CD1c-positive myeloid dendritic cell (primary cell): Measurements from ENCODE around the gene RGS7.

Experiments used
- DNase-seq: peaks from one replicate; pipeline ENCODE4 v3.0.0-alpha.2; 2016; ENCODE audit errors: extremely low spot score

RGS7 gene

DNA sequence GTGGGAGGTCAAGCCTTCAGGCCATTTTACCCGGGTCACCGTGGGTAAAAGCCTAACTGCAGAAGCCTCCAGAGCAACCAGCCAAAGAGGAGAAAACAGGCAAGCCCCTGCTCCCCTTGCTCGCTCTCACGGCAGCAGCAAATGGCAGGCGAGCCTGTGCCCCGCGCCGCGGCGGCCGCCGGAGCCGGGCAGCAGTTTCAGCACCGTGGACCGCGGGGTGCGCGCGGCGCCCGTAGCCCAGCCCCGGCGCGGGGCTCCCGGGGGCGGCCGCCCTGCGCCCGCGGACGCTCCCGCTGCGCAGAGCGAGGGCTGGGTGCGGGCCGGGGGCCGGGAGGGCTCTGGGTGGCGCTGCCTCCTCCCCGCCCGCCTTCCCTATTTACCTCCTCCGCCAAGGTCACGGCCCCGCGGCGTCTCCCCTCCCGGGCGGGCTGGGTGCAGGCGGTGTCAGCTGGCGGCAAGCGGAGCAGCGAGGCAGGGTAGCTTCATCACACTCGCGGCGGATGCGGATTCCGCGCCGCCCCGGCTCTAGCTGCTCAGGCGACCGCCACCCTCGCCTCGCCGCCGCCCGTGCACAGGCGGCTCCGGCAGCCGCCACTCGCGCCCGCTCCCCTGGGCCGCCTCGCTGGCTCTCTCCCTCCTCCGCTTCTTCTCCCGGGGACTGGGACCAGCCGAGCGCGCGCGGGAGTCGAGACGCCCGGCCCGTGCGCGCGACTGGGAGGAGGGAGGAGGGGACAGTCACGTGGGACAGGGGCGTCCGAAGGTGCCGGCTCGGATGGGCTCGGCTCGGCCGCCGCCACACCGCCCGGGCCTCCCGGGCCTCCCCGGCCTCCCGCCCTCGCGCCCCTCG, at the start of gene RGS7:
TSS of gene RGS7 (minus strand) at position 687 of the 847 bp plus-strand sequence.
- no peak for DNase-seq

DNA sequence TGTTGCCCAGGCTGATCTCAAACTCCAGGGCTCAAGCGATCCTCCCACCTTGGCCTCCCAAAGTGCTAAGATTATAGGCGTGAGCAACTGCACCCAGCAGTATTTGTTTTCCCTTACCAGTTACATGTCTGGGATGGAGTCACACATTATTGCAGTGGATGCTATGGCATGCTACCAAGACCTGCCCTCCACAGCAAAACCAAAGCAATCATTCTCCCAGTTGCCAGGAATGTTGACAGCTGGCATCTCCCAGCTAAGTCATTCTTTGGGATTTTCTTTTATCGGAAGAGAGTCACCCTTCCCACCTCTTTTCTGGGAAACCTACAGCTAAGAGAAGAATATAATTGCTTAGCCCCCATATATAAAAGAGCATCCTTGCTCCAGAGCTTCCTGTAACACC, 49.4 kb upstream of the RGS7 start:
- no peak for DNase-seq

DNA sequence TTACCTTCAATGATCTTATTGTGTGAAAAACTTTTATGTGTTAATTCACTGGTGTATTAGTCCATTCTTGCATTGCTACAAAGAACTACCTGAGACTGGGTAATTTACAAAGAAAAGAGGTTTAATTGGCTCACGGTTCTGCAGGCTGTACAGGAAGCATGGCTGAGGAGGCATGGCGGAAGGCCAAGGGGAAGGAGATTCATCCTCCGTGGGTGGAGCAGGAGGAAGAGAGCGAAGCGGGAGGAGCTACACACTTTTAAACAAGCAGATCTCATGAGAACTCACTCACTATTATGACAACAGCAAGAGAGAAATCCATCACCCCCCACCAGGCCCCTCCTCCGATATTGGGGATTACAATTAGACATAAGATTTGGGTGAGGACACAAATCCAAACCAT, 44.2 kb upstream of the RGS7 start:
- no peak for DNase-seq

DNA sequence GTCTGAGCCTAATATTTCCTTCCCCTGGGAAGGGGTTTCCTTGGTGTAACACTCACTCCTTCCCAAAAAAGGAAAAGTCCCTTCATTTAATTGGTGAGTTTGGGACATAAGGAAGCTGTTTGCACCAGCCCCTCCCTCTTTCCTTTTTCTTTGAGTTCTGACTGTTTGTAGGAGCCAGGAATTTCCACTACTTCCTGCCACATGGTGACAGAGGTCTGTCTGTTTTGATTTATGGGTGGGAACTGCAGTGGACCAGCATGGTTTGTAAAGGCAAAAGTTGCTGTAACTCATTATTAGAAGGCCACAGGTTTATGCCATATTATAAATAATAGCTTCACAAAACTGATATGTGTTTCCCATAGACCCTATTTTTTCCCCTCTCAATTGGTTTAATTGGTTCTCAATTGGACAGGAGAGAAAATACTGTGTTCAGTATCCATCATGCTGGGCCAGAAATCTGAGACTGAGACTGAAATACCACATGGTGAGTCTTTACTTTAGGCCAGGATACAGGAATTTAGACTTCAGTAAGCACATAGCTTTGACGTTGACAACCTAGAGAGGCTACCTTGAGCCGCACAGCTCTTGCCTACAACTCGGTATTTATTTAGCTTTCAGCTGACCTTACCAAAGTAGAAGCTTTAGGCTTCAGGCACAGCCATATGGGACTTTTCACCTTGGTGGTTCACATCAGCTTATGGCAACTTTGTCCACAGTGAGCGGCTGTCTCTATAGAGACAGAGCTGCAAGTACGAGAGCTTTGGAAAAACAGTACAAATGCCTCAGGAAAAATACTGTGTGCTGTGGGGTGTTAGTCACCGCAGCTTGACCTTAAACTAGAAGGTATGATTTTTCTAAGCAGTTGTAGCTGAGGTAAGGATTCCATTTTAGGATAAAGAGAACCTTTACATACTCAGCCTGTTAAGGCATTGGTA, 40.0 kb upstream of the RGS7 start:
- DNase-seq = no peak

DNA sequence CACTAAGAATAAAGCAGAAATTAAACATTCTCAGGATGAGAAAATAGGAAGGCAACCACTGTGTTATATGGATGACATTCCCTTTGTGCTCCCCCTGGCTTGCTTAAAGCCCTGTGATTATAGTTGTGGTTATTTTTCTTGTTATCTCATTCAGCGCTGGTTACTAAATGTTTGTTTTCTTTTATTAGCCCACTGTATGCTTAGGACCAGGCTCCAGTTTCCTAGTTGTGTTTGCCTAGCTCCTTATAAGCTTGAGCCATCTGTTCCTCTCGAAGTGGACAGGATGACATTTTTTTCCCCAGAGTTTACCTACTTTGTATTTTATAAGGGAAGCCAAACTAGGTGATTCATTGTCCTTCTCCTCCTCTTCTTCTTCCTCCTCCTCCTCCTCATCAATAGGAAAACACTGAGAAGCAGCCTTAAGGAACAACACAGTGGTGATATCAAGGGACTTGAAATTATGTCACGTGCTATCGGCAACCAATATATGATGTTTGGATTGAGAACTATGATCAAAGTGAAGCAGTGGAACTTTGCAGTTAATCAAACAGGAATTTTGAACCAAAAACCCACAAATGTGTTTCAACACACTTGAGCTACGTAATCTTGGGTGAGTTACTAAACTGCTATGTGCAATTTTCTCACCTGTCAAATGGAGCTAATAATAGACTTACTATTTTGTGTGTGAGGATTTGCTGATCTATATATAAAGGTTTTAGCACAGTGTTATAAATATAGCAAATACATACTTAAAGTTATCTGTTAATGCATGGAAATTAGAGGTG, 35.1 kb upstream of the RGS7 start:
- DNase-seq = no peak

DNA sequence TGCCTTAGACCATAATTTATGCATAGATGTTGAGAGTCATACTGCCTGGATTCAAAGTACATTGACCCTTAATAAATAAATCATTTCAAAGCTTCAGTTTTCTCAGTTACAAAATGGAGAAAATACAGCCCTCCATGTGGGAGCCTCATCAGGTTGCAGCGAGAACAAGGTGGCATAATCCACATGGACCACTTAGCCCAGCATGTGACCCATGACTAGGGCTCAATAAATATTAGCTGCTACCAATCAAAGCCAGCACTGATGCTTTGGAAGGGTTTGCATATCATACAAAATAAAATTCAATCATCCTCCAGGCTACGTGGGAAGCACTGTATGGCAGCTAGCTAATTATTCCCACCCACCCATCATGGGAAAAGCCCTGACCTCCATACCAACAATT, 33.5 kb upstream of the RGS7 start:
- DNase-seq = no peak

DNA sequence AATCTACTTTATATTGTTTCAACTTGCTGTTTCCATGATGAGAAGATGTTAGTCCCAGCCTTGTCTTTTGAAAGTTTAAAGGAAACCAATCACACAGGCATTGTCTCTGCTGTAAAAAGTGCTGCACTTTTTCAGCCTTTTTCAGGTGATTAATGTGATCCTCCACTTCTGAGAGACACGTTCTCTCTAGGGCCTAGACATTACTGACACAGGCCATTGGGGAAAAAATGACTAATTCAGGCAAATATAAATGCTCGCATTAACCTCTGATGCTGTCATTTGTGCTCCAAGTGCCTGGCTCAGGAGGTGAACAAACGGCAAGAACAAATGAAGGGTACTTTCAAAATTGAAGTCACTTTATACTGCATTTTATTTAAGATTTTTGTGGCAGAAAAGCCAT, 32.4 kb upstream of the RGS7 start:
- no peak for DNase-seq

DNA sequence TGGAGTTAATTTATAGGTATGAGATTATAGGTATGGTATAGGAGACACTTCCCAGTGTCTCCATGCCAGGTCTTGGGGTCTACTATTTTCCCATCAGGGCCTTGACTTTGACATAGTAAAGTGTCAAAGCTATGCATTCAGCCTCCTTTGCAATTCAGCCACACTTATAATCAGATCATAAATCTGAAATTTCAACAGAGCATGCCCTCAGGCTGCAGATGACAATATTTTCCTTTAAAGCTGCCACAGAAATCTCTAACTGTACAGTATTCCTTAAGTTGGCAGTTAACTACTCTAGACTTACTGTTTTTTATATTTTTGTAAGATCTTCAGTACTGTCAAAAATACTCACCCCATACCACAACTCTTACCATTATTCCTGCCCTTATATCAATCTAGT, 30.2 kb upstream of the RGS7 start:
- no peak for DNase-seq

DNA sequence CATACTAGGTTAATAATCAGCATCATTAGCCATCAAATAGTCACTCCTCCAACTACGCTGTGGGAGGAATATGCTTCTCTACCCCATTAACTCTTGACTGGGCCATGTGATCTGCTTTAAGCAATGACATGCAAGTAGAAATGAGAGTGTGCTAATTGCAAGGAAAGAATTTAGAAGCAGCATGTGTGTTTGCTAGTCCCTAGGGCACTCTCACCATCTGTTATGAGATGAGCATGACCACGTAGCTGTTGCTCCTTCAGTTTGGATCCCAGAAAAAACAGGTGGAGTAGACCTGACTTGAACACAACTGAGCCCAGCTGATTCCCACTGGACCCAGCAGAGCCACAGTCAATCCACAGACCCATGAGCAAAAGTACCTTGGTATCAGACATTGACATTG, 19.7 kb upstream of the RGS7 start:
- no peak for DNase-seq

DNA sequence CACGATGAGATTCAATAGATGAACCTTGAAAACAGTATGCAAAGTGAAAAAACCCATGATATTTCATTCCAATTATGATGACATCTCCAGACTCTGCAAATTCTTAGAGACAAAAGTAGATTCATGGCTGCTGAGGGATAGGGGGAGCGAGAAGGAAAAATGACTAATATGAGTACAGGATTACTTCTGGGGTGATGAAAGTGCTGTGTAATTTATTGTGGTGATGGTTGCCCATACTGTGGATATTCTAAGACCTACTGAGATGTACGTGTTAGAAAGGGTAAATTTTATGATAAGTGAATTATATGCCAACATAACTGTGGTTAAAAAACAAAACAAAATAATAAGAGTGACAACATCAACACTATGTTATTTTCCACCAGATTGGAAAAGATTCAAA, 18.9 kb upstream of the RGS7 start:
- no peak for DNase-seq

DNA sequence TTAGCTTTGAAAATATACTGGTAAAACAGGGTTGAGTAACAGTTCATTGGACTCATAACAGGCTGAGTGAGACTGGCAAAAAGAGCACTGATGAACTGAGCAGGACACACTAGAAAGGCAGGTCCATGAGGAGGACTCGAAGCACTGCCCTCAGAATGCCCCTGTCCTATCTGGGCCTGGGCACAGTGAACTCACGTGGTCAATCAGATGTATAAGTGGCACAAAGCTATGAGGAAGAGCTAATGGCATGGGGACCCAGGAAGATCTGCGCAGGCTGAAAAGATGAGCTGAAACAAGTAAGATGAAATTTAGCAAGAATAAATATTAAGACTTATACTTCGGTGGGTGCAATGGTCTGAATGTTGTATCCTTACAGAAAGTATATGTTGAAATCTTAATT, 9.2 kb upstream of the RGS7 start:
- DNase-seq = no peak

DNA sequence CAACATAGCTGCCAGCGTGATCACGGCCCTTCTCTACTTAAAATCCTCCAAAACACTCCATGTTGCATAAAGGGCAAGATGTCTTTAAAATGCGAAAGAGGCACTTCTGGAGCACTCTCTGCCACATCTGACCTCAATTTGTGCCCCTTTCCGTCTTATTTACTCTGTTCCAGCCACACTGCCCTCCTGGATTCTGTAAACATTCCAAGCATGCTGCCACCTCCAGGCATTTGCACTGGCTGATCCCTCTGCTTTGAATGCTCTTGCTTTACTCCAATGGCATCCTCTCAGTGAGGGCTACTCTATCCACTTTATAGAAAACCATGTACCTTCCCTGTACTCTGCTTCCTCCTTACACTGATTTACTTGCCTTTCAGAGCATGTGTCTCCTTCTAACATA, 5.3 kb upstream of the RGS7 start:
- no peak for DNase-seq

DNA sequence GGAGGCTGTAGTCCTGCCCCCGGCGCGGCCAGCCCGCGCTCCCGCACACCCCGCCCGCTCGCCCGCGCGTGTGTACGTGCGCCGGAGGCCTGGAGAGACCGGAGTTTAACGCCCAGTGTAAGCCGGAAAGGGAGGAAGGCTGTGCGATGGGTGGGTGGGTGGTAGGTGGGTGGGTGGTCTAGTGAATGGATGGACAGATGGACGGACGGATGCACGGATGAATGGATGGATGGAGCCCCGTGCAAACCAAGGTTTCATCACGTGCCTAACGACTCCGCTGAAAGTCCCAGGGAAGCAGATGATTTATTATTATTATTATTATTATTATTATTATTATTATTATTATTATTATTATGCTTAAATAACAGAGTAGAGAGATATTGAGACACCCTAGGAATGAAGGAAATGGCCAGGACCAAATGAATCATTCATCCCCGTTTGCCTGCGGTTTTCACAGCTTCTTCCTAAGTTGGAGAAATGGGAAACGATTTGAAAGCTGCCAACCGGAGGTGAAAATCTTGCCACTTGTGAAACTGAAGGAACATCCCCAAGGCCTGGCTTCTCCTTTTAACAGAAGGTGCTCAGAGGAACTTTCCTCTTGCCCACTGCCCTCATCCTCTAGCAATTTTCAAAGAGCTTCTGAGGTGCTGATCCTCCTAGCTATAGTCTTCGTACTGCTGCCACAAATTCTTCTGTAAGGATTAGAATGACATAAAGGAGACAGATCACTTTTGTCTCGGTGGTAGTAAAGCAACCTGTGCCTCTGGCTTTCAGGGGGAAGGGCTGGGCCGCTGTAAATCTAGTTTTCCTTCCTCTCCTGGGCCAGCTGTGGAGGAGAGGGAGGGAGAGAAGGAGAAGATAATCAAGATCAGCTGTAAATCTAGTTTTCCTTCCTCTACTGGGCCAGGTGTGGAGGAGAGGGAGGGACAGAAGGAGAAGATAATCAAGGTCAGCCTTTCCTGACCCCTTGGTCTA, 648 bp upstream of the RGS7 start:
- no peak for DNase-seq

DNA sequence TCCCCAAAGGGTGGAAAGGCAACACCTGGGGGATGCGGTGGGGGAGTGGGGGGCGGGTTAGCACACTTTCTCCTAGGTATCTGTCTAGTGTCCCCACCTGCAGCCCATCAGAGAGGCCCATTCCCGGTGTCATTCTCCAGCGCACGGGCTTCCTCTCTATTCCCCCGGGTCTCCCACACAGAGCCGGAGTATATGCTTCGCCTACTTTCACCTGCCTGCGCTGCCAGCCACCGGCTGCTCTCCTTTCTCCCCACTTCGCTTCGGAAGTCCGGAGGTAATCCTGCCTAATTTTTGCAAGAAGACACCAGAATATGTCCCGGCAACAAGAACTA, 852 bp downstream of the RGS7 start:
- no peak for DNase-seq

DNA sequence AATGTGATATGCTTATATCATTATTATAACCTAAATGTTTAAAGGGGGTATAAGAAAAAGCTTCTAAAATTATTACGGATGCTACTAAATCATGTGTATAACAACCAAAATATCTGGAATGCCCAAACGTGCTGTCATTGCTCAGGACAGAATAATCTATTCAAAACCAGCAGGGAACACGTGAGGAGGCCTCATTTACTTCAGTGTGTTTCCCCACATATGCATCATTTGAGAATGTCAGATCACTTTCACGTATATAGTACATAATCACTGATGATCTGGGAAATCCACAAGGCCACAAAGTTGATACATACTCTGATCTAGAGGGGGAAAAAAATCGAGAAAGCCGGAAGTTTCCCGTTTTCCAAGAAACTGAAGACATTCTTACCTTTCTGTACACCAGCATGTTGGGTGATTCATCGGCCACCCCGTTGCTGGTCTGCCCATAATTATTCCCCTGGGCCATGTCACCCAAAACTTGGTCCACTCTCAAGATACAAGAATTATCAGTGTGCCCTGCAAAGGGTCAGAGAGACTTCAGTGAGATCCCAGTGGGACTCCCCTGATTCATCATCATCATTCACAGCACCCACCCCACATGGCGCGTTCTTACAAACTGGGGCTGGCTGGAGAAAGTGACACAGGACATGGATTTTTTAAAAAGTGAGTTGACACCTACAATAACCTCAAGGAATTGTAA, 1.5 kb downstream of the RGS7 start:
- DNase-seq = no peak

DNA sequence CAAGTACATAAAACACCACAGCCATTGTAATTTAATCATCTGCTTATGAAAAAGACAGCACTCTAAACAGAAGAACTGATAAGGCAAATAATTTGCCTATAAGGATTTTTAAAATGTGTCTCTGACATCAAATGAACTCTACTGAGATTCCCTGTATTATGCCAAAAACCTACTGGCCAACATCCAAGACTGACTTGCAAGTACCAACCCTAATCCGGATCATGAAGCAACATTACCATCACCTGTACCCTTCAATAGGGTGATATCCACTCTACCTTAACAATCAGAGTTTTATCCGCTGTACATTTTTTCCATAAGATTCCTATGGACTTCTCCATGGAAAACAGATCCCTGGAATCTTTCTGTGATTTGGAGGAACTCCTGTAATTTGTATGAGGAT, 4.6 kb downstream of the RGS7 start:
- no peak for DNase-seq

DNA sequence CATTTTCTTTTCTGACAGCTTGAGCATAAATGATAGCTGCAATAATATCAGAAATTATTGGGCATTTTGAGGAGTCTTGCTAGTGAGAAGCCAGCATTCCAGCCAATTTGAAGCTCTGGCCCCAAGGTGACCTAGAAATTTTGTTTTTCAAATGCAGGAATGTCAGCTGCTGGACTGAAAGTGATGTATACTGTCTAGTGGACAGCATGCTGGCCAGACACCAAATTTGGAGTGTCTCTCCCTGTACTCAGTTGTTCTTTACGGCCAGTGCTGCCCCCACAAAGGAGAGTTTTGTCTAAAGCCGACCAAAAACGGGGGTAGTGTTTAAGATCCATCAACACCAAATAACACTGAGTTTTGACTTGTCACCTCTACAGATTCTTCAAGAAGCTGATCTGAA, 5.2 kb downstream of the RGS7 start:
- DNase-seq = no peak

DNA sequence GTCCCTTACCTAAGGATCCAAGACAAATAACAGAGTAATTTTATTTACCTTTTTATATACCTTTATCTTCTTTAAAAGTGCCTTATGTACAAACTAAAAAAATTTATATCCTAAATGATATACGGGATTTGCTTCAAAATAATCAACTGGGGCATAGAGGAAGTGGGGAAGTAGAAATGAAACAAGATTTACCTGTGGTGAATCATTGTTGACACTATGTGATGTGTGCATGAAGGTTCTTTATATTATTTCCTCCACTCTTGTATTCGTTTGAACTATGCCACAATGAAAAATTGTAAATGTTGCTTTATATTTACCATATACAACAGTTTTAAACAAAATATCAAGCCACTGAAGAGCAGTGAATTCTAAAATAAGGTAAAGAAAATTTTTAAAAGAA, 13.0 kb downstream of the RGS7 start:
- no peak for DNase-seq

DNA sequence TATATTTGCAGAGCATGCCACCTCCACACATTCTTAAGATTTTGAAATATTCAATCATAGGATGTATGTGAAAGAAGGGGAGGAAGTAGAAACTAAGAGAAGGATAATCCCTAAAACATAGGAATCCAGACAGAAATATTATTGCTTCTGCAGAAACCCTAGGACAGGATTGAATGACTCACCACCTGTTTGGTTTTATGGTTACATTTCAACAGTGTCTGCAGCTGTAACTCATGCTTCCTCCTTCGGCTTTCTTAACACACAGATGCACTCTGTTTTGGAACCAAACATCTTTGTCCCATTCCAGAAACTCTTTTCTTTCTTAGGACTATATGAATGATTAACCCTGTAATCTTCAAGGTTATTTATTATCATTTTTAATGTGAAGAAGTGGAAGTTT, 20.7 kb downstream of the RGS7 start:
- DNase-seq = no peak

DNA sequence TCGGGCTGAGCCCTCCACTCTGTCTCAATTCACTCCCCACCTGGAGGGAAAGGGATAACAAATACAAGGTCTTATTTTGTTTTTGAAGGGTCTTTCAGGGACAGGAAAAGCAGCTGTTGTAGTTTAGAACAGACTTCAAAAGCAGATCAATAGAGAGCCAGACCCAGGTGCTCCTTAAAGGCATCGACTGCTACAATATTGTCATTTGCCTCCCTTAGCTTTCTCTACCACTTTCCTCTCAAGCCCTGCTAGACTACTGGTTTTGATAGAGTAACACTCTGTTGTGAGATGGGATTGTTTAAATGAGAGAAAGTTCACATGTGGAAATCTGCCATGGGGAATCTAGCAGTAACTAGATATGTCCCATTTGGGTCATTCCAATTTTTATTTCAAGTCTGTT, 24.0 kb downstream of the RGS7 start:
- DNase-seq = no peak

DNA sequence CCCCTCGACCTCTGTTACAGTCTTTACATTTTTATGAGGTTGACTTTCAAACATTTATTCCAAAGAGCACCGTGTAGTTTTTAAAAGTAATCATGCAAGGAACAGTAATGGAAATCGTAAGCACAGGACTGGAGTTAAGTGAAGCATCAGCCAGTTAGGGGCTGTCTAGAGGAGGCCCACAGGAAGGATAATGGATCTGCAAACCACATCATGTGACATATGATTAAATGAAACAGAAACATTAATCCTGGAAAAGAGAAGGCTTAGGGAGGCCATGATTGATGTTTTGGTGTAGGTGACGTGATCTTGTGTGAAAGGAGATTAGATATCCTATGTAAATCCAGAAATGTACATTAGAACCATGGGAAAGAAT, 25.0 kb downstream of the RGS7 start:
- no peak for DNase-seq
